Measurements from ENCODE around the gene SLC6A12.
"Not testable (repeated sequence)": the region's sequence is repeated elsewhere in the genome, so short reads cannot be mapped to it uniquely, and the experiment has no call there.

The SLC6A12 gene

GRCh38 chr12:214003-214741, at the start of gene SLC6A12:
SLC6A12 (minus strand) TSS chr12:214157; CDS start chr12:209986, 4,171 bp downstream.
- DNase-seq: no peak

DNA sequence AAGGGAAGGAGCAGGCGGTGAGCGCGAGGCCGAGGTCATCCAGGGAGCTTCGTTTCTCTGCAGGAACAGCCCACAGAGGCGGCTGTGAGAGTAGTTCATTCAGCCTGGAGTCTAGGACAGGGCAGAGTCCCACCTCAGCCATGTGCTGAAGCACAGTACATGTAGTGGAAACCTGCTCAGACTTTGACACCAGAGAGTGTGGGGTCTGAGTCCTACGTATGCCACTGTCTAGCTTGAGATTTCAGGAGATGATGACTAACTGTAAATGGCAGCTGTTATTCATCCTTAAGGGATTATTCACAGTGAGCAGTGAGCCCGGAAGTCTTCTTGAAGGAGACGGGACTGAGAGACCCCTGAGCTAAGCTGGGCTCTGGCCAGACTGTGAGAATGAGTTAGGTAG, 49.6 kb upstream of the SLC6A12 start:
- DNase-seq: no peak

GRCh38 chr12:262817-263216, 48.9 kb upstream of the SLC6A12 start, which contains the start of gene SLC6A13:
SLC6A13 (minus strand) TSS chr12:262836; CDS start chr12:260052, 2,784 bp downstream.
- DNase-seq: no peak

DNA sequence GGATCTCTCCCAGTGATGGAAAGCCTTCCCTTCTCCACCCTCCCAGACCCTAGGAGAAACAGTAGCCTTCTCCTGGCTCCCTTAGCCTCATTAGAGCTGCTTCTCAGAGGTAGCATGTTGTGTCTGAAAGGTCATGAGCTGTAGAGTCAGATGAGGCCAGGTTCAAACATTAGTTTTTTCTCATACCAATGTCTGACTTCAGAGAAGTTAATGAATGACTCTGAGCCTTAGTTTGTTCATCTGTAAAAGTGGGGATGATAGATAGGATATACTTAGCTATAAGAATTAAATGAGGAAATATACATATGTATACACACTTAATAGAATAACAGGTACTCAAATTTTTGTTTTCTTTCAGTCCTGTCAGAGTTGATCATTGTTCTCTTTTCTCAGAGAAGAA, 48.2 kb upstream of the SLC6A12 start:
- no peak for DNase-seq

DNA sequence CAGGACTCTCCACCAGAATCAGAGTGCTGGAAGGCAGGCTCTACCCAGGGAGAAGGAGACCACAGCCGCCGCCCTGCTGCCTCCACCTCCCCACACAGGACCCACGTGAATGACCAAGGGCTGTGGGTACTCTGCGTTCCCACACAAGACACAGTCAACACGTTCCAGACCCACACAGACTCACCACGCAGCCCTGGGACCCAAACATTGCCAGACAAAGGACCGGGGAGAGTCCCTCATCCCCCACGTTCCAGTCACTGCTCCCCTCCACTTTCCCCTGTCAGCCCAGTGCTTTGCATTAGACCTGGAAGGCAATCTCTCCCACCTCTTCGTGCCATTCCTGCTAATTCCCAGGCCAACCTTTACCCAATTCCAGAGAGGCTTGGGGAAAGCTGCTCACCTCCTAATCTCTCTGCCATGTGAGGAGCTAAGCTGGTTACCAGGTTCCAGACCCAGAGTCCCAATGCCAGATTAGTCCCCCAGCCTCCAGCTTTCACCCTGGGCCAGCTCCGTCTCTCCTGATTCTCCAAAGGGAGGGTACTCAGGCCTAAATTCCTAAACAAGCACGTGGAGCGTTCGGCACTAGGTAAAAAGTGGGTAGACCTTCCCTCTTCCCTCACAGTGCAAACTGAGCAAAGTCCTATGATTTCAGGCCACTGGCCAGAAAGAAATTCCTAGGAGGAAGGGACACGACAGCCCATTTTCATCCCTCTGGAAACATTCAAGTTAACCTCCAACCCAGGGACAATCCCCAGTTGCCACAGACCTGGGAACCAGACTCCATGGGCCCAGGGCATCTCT, 43.8 kb upstream of the SLC6A12 start:
- no peak for DNase-seq

DNA sequence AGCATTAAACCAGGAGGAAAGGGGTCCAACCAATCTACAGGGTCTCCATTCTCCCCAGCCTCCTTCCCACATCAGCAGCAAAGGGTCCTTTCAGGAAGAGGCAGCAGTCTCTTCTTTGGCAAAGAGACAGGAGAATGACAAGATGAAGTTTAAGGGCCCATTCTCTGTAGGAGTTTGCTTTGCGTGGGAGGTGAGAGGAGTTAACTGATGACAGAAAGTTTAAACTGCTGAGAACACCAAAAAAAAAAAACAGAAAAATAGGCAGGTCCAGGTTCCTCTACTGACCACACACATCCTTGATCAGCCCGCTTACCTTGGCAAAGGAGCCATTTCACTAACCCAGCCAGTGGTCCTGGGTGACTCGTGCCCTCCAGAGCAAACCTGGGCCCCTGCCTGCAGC, 43.0 kb upstream of the SLC6A12 start:
- DNase-seq: no peak

- DNase-seq: no peak
Measured at GRCh38 chr12:256225-256624, 42.3 kb upstream of the SLC6A12 start.

DNA sequence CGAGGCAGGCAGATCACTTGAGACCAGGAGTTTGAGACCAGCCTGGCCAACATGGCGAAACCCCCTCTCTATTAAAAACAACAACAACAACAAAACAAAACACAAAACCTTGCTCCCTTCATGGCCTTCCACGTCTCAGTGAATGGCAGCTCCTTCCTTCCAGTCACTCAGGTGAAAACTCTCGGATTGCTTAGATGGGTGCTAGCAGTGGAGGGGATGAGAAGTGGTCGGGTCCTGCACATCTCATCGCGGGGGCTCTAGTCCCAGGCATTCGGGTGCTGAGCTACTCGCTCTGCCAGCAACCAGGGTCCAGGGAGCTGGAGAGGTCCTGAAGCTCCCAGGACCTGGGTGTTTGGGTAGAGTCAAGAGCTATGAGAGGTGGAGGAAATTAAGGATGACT, 41.0 kb upstream of the SLC6A12 start:
- DNase-seq: no peak

GRCh38 chr12:254039-254438, 40.1 kb upstream of the SLC6A12 start:
- no peak for DNase-seq

DNA sequence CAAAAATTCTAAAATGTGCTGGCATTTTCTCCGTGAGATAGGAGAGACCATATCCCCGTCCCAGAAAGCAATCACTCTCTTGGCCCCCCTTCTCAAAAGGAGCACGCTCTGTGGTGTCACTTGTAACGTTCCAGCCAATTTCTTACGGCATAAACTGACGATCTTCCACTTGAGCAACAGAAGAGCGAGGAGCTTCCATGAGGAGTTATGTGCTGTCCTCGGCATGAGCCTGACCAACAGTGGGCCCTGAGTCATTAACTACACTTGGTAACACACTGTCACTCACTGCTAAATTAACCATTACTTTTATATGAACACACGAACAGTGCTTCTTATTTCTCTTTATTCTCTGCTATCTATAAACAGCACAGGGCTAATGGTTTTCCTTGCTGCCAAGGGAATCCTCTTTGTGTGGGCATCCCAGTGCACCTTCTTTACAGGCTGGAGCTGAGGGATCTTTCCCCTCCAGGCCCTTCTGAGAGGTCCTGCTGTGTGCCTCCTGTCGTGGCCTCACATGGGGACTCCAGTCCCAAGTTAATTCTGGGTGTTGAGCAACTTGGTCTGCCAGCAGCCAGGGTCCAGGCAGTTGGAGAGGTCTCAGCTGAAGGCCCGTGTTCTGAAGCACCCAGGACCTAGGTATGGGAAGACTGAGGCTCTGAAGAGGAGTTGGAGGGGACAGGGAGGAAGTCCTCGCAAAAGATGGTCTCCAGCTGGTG, 39.3 kb upstream of the SLC6A12 start:
- DNase-seq: no peak

DNA sequence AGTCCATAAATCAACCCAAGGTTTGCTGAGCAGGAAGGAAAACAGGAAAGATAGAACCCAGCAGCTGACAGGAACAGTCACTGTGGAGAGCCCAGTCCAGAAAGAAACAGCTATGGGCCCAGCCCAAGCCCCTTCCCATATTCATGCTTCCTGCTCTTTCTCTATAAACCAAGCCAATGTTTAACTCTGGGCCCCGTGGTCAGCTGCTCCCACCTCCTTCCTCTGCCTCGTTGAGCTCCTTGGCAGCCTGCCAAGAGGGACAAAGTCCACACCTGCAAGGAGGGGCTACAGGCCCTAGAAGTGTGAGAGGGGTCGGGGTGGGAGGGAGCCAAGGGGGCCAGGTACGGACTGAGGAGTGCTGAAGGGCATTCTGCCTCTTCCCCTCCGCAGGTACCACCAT, 38.7 kb upstream of the SLC6A12 start:
- no peak for DNase-seq

GRCh38 chr12:247271-247670, 33.3 kb upstream of the SLC6A12 start:
- DNase-seq: no peak

- no peak for DNase-seq
Measured at GRCh38 chr12:243381-243780, 29.4 kb upstream of the SLC6A12 start.

GRCh38 chr12:242496-242895, 28.5 kb upstream of the SLC6A12 start:
- DNase-seq: no peak

DNA sequence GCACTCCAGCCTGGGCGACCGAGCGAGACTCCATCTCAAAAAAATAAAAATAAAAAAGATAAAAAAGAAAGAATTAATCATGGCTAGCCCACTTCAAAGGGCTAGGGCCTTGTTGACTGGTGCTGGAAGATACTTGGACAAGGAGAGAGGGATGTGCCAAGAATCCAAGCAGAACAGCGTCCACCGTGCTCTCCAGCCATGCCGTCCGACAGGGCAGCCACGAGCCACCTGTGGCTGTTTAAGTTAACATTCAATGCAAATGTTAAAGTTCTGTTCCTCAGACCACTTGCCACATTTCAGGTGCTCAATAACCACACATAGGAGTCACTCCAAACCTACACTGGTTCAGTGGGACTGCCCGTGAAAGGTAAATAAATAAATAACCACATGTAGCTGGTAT, 27.3 kb upstream of the SLC6A12 start:
- no peak for DNase-seq

DNA sequence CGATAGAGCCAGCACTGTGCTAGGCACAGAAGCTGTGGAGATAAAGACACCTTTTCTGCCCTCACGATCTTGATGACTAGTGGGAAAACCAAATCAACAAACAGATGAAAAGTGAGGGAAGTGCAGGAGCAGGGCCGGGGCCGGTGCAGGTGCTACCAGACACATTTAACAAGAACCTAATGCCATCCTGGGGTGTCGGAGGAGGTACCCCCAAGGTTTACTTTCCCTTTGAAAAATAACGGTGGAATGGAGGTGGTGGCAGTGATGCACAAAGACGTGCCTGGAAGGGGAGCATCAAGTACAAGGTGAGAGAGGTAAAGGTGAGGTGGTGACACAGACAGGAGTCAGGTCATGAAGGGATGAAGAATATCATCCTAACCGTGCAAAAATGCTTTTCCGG, 26.6 kb upstream of the SLC6A12 start:
- no peak for DNase-seq

- DNase-seq: no peak
Measured at GRCh38 chr12:238736-239398, 24.9 kb upstream of the SLC6A12 start.

- no peak for DNase-seq
Measured at GRCh38 chr12:238116-238515, 24.2 kb upstream of the SLC6A12 start.

DNA sequence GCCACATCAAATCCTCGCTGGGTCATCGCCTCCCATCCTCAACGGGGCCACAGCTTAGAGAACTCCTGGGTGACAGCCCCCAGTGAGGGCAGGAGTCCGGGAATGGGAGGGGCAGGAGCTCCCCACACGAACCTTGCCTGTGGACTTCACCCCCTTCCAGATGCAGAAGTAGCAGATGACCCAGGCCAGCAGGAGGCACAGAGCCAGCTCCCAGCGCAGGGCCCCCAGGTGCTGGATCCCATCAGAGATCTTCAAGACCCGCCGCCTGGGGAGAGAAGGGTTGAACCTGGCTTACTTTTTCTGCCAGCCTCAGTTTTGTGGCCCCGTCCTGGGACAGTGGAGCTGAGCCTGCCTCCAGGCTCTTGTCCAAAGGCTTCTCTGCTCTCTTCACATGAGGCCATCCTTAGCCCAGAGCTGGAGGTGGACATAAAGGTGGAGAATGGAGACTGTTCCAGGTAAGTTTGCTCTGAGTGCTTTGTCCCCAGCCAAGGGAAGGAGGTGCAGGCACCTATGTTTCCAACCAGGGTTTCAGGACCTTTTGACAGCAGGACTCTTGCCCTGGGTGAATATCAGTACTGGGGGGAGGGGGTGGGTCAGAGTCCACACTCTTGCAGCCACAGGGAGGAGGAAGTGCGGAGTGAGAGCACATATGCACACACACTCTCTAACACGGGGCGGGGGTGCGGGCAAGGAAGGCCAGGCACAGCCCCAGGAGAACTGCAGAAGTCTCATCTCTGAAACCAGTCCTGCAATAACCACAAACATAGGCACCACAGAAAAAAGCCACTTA, 23.3 kb upstream of the SLC6A12 start:
- no peak for DNase-seq

DNA sequence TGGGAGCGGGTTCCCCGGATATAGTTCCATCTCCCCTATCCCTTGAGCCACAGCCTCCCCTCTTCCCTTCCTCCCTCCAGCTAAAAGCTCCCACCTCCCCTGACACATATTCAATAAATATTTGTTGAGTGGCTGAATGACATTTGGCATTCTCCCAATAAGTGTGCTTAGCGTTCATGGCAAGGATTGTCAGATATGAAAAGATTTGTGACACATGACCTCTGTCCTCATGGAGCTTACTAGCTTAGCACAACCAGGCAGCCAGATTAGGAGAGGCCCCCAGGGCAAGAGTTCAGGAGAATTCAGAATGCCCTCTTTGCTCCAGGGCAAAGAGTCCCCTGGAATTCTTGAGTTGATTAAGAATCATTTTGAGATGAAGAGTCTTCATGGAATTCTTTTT, 22.5 kb upstream of the SLC6A12 start:
- no peak for DNase-seq

- DNase-seq: not testable (repeated sequence)
Measured at GRCh38 chr12:235967-236366, 22.0 kb upstream of the SLC6A12 start.

DNA sequence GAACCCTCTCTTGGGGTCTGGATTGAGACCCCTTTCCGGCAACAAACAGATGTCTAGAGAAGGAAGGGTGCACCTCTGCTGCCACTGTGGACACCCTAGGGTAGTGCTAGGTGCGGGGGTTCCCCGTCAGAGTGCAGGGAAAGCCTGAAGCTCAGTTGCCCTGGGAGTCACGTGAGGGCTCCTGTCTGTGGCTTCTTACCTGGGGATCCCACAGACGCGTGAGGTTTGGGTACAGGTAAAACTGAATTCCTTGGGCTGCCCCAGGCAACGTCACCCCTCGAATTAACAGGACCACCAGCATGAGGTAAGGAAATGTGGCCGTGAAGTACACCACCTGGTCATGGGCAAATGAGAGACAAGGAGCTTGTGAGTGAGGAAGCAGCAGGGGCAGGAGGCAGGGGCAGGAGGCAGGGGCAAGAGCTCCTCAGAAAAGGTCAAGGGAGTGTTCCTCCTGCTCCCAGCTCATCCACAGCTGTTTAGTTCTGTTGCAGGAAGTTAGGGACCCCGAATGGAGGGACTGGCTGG, 21.0 kb upstream of the SLC6A12 start:
- no peak for DNase-seq
